D721Med (cell line): ENCODE measurements around the gene REPS1.
"Not testable (repeated sequence)": the region's sequence is repeated elsewhere in the genome, so short reads cannot be mapped to it uniquely, and the experiment has no call there.

ENCODE experiments used
- DNase-seq: peaks from one replicate; pipeline ENCODE4 v3.0.0; 2011; ENCODE audit warnings: low spot score; ENCODE audit not compliant: insufficient read length
- FAIRE-seq: peaks from 2 replicates; lab custom pipeline; 2011; peaks lifted over from hg19 to GRCh38; lab: Jason Lieb, UNC
- CTCF ChIP-seq: IDR thresholded peaks from 2 replicates; pipeline ENCODE4 v1.5.1; 2012; ENCODE audit warnings: mild to moderate bottlenecking, control low read depth; ENCODE audit not compliant: insufficient read depth; ENCODE audit errors: missing control alignments

Gene REPS1

DNA sequence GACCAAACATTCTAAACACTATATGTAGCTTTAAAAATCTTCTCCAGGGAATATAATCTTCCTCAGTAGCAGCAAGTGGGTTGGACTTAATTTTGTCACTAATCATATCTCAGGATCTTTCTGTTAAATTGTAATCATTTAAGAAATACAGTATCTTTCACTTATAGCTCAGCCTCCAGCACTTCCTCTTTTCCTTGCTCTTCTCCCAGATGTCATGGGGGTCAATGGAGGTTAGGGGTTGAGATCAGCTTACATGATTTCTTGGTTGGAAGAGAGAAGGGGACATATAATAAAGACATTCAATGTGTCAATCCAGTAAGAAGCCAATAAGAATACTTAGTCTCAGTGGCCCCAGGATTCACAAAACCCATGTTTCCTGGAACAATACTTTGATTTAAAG lies 15.7 kb upstream of the REPS1 start:
- no peak for TF ChIP-seq CTCF
- DNase-seq, result no peak
- FAIRE-seq, result no peak

DNA sequence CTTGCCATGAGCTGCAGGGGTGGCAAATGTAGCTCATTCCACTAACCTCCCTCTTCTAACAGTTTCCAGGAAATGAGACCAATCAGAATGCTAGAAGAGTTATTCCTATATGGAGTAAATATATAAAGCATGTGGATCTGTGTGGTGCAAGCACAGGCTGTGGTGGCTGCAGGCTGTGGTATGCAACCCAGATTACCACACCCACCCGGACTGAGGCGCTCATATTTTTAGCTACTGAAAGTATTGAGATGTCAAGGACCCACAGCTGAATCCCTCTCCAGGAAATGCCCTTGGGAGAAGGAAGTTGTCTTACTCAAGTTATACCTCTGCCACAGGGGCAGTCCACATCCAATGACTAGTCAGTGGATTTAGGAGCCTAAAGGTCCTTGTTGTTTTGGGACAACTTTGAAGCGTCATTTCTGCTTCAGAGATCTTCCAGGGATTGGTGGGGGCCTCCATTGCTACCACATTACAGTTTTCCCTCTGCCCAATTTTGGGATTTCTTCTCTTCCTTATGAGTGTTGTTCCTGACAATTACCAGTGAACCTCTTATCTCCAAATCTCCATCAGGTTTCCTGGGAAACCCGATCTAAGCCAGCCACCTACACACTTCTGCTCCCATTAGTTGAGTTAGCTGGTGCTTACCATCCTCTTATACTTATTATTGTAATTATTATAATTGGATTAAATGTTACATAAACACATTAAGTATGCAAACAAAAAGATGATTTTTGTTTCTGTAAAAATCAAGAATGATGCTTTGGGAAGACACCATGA lies 12.1 kb upstream of the REPS1 start:
- DNase-seq (no peak), FAIRE-seq (no peak)
- no peak for TF ChIP-seq CTCF

DNA sequence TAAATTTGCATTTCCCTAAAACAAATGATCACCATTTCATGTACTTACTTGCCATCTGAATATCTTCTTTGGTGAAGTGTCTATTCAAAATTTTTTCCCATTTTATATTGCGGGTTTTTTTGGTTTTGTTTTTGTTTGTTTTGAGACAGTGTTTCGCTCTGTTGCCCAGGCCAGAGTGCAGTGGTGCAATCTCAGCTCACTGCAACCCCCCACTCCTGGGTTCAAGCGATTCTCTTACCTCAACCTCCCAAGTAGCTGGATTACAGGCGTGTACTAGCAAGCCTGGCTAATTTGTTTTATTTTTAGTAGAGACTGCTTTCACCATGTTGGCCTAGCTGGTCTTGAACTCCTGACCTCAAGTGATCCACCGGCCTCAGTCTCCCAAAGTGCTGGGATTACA lies 9.1 kb upstream of the REPS1 start:
- no peak for DNase-seq
- no peak for TF ChIP-seq CTCF
- no peak for FAIRE-seq

DNA sequence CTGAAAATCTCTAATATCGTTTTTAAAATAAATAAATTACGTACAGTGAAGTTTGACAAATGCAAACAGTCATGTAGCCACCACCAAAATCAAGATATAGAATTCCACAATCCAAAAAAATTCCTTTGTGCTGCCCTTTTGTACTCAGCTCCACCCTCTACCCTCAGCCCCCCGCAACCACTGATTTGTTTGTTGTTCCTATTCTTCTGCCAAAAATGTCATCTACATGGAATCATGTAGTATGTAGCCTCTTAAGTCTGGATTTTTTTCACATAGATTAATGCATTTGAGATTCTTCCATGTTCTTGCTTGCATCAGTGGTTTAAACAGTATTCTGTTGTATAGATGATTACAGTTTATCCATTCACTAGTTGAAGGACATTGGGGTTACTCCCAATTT lies 8.5 kb upstream of the REPS1 start:
- TF ChIP-seq CTCF, result no peak
- FAIRE-seq, result no peak
- no peak for DNase-seq

- not testable (repeated sequence) for FAIRE-seq, DNase-seq
Measured at GRCh38 chr6:138993410-138993809, 5.4 kb upstream of the REPS1 start.

DNA sequence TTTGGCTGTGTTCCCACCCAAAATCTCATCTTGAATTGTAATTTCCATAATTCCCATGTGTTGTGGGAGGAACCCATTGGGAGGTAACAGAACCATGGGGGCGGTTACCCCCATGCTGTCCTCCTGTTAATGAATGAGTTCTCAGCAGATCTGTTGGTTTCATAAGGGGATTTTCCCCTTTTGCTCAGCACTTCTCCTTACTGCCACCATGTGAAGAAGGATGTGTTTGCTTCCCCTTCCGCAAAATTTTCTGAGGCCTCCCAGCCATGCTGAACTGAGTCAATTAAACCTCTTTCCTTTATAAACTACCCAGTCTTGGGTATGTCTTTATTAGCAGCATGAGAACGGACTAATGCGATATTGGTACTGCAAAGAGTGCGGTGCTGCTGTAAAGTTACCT lies 4.9 kb upstream of the REPS1 start:
- FAIRE-seq, DNase-seq: not testable (repeated sequence)

DNA sequence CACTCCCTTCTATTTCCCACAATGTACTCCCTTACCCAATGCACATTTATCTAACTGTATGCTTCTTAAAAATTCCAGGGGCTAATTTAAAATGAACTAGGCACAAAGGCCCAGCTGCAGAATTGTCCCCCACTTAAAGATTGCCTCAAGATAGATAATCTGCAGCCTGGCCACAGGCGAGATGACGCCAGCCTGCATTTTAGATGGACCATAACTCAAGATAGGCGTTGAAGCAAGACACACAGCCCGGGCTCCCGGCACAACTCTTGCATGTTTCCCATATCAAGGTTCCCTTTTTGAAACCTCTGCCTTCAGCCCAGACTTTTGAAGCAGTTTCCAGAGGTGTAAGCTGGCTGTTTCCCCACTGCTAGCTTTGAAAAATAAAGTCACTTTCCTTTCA lies 3.2 kb upstream of the REPS1 start:
- TF ChIP-seq CTCF, result no peak
- DNase-seq (no peak), FAIRE-seq (no peak)

DNA sequence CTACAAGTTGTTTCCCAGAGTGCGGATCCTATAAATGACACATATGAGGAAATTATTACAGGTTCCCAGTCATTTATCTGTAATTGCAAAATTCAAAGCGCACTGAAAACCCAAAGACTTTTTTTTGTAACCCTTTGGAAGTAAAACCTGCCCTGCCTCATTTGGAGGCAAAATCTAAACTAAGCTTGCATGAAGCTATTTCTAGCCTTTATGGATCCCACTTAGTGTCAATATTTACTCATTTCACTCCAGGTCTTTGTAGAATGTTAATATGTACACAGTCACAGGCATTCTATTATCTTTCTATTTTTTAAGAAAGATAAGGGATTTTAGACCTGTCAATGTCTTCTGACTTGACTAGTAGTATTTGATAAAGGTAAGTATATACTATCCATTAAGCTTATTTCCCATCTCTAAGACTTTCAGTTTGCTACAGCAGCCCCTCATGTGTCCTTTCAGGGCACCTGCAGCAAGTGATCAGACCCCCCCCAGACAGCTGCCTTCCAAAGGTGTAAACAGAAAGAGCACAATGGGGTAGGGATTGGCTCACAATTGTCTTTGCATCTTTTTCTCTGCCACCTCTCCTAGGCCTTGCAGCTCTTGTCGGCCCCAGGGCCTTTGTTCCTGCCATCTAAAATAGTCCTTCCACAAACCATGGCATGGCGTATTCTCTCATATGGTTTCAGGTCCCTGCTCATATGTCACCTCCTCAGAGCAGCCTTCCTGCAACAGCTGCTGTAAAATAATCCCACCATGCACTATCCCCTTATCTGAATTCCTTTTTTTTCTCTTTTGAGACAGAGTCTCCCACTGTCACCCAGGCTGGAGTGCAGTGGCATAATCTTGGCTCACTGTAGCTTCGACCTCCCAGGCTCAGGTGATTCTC lies 1.3 kb upstream of the REPS1 start:
- no peak for DNase-seq
- FAIRE-seq, result no peak
- no peak for TF ChIP-seq CTCF
